GM23338 (cell line): ENCODE results near the gene ANKRD18B.

Source experiments
- CREB1 ChIP-seq: fragments of 250-450 bp; sonication (Bioruptor Pico); IDR thresholded peaks from 2 replicates; pipeline ENCODE4 v1.5.0; 2020; ENCODE audit warnings: low read depth, mild to moderate bottlenecking, moderate library complexity
- CTCF ChIP-seq, 2 experiments: fragments of 200-600 bp in 1 of 2; sonication (generic) in 1 of 2; conservative IDR thresholded peaks; 2 replicates each; pipeline versions ENCODE4 v1.5.1 to v1.6.1; 2016 to 2017; ENCODE audit warnings: antibody characterized with exemption in 2 of 2, low read depth in 2 of 2, mild to moderate bottlenecking in 2 of 2, moderate library complexity in 1 of 2
- ETS1 ChIP-seq: IDR thresholded peaks from 2 replicates; pipeline ENCODE4 v1.6.1; 2016; ENCODE audit warnings: antibody characterized with exemption
- EZH2 ChIP-seq: fragments of 200-600 bp; sonication (generic); IDR thresholded peaks from one replicate; pipeline ENCODE4 v1.8.0; 2017; ENCODE audit warnings: antibody characterized with exemption, mild to moderate bottlenecking, low read depth; ENCODE audit not compliant: unreplicated experiment
- EZH2phosphoT487 ChIP-seq: fragments of 200-600 bp; sonication (generic); IDR thresholded peaks from one replicate; pipeline ENCODE4 v1.8.1; 2018; ENCODE audit warnings: antibody characterized with exemption; ENCODE audit not compliant: unreplicated experiment
- JUNB ChIP-seq: IDR thresholded peaks from one replicate; pipeline ENCODE4 v1.6.1; 2016; ENCODE audit warnings: antibody characterized with exemption; ENCODE audit not compliant: unreplicated experiment
- POLR2AphosphoS5 ChIP-seq: IDR thresholded peaks from 2 replicates; pipeline ENCODE4 v1.6.1; 2016; ENCODE audit warnings: antibody characterized with exemption, low read depth
- REST ChIP-seq: IDR thresholded peaks from one replicate; pipeline ENCODE4 v1.6.1; 2018; ENCODE audit warnings: antibody characterized with exemption; ENCODE audit not compliant: unreplicated experiment
- ZNF331 ChIP-seq: fragments of 250-450 bp; sonication (Bioruptor Pico); IDR thresholded peaks from 2 replicates; pipeline ENCODE4 v1.5.0; 2020; ENCODE audit warnings: low read depth, mild to moderate bottlenecking, moderate library complexity

GRCh38 chr9:33614001-33614687, 90.1 kb downstream of the ANKRD18B start:
- TF ChIP-seq POLR2AphosphoS5 (no peak), CTCF (conservative IDR thresholded peaks at IDR 0.05; ENCODE audit: low read depth in 2 of 2) (no peak), EZH2 (no peak), JUNB (no peak), REST (no peak), ETS1 (no peak), CREB1 (no peak), EZH2phosphoT487 (no peak), ZNF331 (CRISPR knock-in tag) (no peak)
